ENCODE data around the gene AGBL3.

DNA sequence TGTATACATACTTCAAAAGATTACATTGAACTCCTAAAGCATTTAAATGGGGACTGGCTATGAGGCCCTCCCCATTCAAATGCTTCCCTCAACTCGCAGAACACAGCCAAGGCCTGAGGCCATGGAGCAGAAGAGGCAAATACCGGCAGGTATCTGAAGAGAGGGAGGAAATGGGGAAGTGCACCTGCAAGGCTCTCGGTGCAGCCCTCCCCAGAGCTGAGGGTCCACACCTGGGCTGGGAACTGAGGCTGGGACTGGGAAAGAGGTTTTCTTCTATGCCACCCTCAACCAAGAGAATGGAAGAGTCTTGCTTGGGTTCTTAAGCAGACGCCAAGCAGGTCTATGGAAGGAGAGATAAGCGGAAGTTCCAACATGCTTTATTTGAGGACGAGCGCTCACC, 197.2 kb downstream of the AGBL3 start:
- TF ChIP-seq, protein P1, sequence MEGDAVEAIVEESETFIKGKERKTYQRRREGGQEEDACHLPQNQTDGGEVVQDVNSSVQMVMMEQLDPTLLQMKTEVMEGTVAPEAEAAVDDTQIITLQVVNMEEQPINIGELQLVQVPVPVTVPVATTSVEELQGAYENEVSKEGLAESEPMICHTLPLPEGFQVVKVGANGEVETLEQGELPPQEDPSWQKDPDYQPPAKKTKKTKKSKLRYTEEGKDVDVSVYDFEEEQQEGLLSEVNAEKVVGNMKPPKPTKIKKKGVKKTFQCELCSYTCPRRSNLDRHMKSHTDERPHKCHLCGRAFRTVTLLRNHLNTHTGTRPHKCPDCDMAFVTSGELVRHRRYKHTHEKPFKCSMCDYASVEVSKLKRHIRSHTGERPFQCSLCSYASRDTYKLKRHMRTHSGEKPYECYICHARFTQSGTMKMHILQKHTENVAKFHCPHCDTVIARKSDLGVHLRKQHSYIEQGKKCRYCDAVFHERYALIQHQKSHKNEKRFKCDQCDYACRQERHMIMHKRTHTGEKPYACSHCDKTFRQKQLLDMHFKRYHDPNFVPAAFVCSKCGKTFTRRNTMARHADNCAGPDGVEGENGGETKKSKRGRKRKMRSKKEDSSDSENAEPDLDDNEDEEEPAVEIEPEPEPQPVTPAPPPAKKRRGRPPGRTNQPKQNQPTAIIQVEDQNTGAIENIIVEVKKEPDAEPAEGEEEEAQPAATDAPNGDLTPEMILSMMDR (IDR thresholded peaks at IDR 0.05 in 4 of 5, conservative IDR thresholded peaks at IDR 0.05 in 1 of 5), result no peak
- TF ChIP-seq POLR2A (IDR thresholded peaks at IDR 0.05), result no peak
